GM12874 (cell line): ENCODE results near the gene ESRRA.

ENCODE experiments used
- TF ChIP-seq, protein P1 (sequence below): IDR thresholded peaks from 2 replicates; pipeline ENCODE4 v1.5.1; 2011; ENCODE audit warnings: low read depth, mild to moderate bottlenecking, control low read depth, low read length, moderate library complexity; ENCODE audit not compliant: insufficient read depth

The ESRRA gene

DNA sequence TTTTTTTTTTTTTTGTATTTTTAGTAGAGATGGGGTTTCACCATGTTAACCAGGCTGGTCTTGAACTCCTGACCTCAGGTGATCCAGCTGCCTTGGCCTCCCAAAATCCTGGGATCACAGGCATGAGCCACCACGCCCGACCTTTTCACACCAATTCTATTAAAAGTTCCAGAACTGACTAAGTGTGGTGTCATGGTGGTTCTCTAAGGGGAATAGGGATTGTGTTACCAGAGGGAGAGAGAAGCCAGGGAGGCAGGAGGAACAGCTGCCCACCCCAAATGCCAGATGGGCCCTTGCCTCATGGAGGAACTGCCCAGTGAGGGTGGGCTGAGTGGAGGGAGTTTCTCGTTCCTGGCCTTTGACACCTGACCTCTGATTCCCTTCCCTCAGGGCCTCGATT lies 59.6 kb downstream of the ESRRA start:
- TF ChIP-seq, protein P1, sequence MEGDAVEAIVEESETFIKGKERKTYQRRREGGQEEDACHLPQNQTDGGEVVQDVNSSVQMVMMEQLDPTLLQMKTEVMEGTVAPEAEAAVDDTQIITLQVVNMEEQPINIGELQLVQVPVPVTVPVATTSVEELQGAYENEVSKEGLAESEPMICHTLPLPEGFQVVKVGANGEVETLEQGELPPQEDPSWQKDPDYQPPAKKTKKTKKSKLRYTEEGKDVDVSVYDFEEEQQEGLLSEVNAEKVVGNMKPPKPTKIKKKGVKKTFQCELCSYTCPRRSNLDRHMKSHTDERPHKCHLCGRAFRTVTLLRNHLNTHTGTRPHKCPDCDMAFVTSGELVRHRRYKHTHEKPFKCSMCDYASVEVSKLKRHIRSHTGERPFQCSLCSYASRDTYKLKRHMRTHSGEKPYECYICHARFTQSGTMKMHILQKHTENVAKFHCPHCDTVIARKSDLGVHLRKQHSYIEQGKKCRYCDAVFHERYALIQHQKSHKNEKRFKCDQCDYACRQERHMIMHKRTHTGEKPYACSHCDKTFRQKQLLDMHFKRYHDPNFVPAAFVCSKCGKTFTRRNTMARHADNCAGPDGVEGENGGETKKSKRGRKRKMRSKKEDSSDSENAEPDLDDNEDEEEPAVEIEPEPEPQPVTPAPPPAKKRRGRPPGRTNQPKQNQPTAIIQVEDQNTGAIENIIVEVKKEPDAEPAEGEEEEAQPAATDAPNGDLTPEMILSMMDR: no peak
